ENCODE measurements around the gene ZNF619. TPM values are rescaled to one million over a fixed set of nuclear protein-coding genes. Genes with fewer than 3 reads are reported as not detected.

Gene ZNF619
- total RNA-seq, 1 donor: 5.4 TPM

DNA sequence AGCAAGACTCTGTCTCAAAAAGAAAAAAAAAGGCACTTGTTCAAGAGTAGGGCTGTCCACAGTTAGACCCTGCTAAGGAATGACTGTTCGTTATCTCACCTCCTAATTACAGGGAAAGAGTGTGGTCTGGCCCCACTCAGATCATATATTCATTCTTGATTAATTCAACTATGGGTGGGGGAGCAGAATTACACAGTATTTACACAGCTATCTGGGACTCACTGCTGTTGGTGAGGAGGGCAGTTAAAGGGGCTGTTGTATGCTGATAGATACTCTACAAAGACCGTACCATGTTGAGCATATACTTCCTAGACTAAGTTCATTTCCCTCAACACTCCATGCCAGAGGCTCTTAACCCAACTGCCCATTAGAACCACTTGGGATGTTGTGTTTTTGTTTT lies 25.1 kb downstream of the ZNF619 start:
- Histone ChIP-seq H3K4me1 (ENCODE audit: insufficient read depth, low read length) (peaks cover 15% of the 10 kb centered on the region), H3K9me3 (ENCODE audit: low read depth, low read length) (no peaks in the 10 kb centered on the region), H3K27me3 (ENCODE audit: insufficient read depth, low read length) (no peaks in the 10 kb centered on the region), H3K4me3 (ENCODE audit: low read length) (no peak overlapping the region)

DNA sequence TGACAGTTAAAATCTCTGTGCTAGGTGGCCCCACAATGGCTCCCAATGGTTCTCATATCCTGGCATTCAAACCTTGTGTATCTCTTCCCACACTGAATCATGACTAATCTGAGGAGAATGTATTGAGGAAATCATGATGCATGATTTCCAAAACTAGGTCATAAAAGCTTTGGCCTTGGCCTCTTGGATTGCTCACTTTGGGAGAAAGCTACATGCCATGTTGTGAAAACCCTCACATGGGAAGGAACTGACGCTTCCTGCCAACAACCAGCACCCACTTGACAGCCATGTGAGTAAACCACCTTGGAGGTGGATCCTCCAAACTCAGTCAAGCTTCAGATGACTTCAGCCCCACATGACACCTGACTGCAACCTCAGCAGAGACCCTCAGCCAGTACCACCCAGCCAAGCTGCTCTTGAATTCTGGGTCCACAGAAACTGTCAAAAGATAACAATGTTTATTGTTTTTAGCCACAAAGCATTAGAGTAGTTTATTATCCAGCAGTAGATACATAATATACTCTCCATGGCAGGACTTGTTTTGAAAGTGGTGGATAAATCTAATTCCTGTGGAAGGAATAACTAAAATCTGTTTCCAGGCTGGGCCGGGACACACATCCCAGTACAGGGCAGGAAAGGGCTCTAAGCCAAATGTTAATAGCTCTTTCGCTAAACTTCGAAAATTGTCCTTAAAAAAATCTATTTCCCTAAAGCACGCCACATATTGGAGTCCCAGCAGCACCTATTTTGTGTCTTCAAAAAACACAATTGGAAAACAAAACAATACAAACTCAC lies 27.9 kb downstream of the ZNF619 start:
- H3K4me1 ChIP-seq (ENCODE audit: insufficient read depth, low read length): peaks cover 15% of the 10 kb centered on the region
- no peaks in the 10 kb centered on the region for H3K27me3 ChIP-seq (ENCODE audit: insufficient read depth, low read length)
- no peak overlapping the region for H3K4me3 ChIP-seq (ENCODE audit: low read length)
- H3K9me3 ChIP-seq (ENCODE audit: low read depth, low read length): no peaks in the 10 kb centered on the region

GRCh38 chr3:40505599-40506462 lies 28.9 kb downstream of the ZNF619 start, which contains the start of gene ZNF620:
Gene ZNF620 (plus strand): TSS chr3:40506039. CDS start chr3:40506353, 314 bp downstream.
- H3K9me3 ChIP-seq (ENCODE audit: low read depth, low read length): no peaks in the 10 kb centered on the region
- H3K27me3 ChIP-seq (ENCODE audit: insufficient read depth, low read length): no peaks in the 10 kb centered on the region
- H3K4me1 ChIP-seq (ENCODE audit: insufficient read depth, low read length): peaks cover 15% of the 10 kb centered on the region
- H3K4me3 ChIP-seq (ENCODE audit: low read length): peak within 1 kb of the TSS; percentile 58

DNA sequence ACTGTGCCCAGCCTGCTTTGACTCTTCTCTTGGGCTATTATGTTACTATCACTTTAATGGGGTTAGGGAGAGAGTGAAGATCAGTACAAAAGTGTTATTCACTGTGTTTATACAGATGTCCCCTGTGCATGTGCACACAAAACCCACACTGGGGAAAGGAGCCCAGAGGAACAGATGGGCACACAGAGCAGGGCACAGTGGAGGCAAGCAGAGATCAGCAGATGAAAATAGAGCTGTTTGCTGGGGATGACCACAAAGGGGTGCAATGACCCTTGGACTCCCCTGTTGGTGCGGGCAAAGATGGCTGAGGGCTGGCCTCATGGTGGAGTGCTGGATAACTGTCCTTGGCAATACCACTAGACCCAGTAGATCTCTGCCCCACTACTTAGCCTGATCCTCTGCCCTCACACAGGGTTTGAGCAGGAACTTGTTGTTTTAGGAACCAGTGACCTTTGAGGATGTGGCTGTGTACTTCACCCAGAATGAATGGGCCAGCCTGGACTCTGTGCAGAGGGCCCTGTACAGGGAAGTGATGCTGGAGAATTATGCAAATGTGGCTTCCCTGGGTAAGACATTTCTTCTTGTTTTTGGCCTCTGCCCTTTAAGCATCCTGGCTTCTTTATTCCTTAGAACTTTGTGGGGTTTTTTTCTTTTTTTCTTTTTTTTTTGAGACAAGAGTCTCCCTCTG lies 34.3 kb downstream of the ZNF619 start:
- Histone ChIP-seq H3K4me3 (ENCODE audit: low read length) (no peak overlapping the region), H3K4me1 (ENCODE audit: insufficient read depth, low read length) (peaks cover 5% of the 10 kb centered on the region), H3K9me3 (ENCODE audit: low read depth, low read length) (no peaks in the 10 kb centered on the region), H3K27me3 (ENCODE audit: insufficient read depth, low read length) (no peaks in the 10 kb centered on the region)

DNA sequence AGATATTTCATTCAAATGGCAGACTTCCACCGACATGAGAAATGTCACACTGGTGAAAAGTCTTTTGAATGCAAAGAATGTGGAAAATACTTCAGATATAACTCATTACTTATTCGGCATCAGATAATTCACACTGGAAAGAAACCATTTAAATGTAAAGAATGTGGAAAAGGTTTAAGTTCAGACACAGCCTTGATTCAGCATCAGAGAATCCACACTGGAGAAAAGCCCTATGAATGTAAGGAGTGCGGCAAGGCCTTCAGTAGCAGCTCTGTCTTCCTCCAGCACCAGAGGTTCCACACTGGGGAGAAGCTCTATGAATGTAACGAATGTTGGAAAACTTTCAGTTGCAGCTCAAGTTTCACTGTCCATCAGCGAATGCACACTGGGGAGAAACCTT lies 39.3 kb downstream of the ZNF619 start:
- Histone ChIP-seq H3K4me1 (ENCODE audit: insufficient read depth, low read length) (no peaks in the 10 kb centered on the region), H3K27me3 (ENCODE audit: insufficient read depth, low read length) (no peaks in the 10 kb centered on the region), H3K9me3 (ENCODE audit: low read depth, low read length) (no peaks in the 10 kb centered on the region), H3K4me3 (ENCODE audit: low read length) (no peak overlapping the region)

- no peak overlapping the region for H3K4me3 ChIP-seq (ENCODE audit: low read length)
- H3K9me3 ChIP-seq (ENCODE audit: low read depth, low read length): no peaks in the 10 kb centered on the region
- H3K4me1 ChIP-seq (ENCODE audit: insufficient read depth, low read length): no peaks in the 10 kb centered on the region
- H3K27me3 ChIP-seq (ENCODE audit: insufficient read depth, low read length): no peaks in the 10 kb centered on the region
Measured at GRCh38 chr3:40518067-40518466, 41.1 kb downstream of the ZNF619 start.

DNA sequence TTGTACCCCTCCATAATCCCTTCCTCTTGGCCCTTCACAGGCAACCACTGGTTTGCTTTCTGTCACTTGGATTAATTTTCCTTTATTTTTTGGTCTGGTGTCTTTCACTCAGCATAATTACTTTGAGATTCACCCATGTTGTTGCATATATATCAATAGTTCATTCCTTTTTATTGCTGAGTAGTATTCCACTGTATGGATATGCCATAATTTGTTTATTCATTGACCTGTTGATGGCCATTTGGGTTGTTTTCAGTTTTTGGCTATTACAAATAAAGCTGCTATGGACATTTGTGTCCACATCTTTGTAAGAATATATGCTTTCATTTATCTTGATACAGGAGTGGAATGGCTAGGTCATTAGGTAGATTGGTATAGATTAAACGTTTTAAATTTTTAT lies 41.9 kb downstream of the ZNF619 start:
- no peak overlapping the region for H3K4me3 ChIP-seq (ENCODE audit: low read length)

DNA sequence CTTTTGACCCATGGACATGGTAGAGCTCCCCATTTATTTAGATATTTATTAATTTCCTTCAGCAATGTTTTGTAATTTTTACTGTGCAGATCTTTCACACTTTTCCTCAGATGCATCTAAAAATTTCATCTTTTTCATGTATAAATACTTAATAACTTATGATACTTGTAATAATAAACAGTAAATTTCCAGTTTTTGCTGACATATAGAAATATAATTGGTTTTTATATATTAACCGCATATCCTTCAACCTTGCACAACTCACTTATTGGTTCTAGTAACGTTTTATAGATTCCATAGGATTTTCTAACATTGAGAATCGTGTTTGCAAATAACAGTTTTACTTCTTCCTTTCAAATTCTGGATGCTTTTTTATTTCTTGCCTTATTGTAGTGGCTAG lies 44.3 kb downstream of the ZNF619 start:
- Histone ChIP-seq H3K27me3 (ENCODE audit: insufficient read depth, low read length) (no peaks in the 10 kb centered on the region), H3K9me3 (ENCODE audit: low read depth, low read length) (no peaks in the 10 kb centered on the region), H3K4me3 (ENCODE audit: low read length) (no peak overlapping the region), H3K4me1 (ENCODE audit: insufficient read depth, low read length) (peaks cover 16% of the 10 kb centered on the region)

More for the DNA sequence above, 41.9 kb downstream of the ZNF619 start:
- Histone ChIP-seq H3K4me1 (ENCODE audit: insufficient read depth, low read length) (no peaks in the 10 kb centered on the region), H3K27me3 (ENCODE audit: insufficient read depth, low read length) (no peaks in the 10 kb centered on the region), H3K9me3 (ENCODE audit: low read depth, low read length) (no peaks in the 10 kb centered on the region)

GRCh38 chr3:40523781-40524180 lies 46.9 kb downstream of the ZNF619 start:
- peaks cover 16% of the 10 kb centered on the region for H3K4me1 ChIP-seq (ENCODE audit: insufficient read depth, low read length)
- H3K27me3 ChIP-seq (ENCODE audit: insufficient read depth, low read length): no peaks in the 10 kb centered on the region
- H3K4me3 ChIP-seq (ENCODE audit: low read length): no peak overlapping the region
- no peaks in the 10 kb centered on the region for H3K9me3 ChIP-seq (ENCODE audit: low read depth, low read length)

DNA sequence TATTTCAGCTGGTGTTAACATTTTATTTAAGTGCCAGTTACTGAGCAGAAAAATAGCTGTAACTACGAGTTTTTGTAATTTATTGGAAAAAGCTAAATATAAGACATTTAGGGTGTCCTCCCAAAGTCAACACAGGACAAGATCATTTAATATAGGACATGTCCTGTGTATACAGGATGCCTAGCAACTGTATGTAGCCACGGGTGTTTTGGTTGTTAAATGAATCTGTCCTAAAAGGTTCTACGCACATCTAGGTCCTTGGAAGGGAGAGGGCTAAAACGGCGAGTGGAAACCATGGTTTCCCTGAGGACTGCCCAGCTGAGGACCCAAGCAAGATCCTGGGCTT lies 47.3 kb downstream of the ZNF619 start:
- peaks cover 16% of the 10 kb centered on the region for H3K4me1 ChIP-seq (ENCODE audit: insufficient read depth, low read length)
- peak overlapping the region; percentile 75 for H3K4me3 ChIP-seq (ENCODE audit: low read length)
- no peaks in the 10 kb centered on the region for H3K27me3 ChIP-seq (ENCODE audit: insufficient read depth, low read length)

GRCh38 chr3:40524568-40525285 lies 47.8 kb downstream of the ZNF619 start, which contains the start of gene ZNF621:
Gene ZNF621 (plus strand): TSS chr3:40524960. CDS start chr3:40525841, 881 bp downstream.
- Histone ChIP-seq H3K4me1 (ENCODE audit: insufficient read depth, low read length) (peaks cover 16% of the 10 kb centered on the region), H3K9me3 (ENCODE audit: low read depth, low read length) (no peaks in the 10 kb centered on the region), H3K27me3 (ENCODE audit: insufficient read depth, low read length) (no peaks in the 10 kb centered on the region), H3K4me3 (ENCODE audit: low read length) (peak within 1 kb of the TSS; percentile 75)

More for the DNA sequence above, 47.3 kb downstream of the ZNF619 start:
- H3K9me3 ChIP-seq (ENCODE audit: low read depth, low read length): no peaks in the 10 kb centered on the region

- peaks cover 16% of the 10 kb centered on the region for H3K4me1 ChIP-seq (ENCODE audit: insufficient read depth, low read length)
- H3K9me3 ChIP-seq (ENCODE audit: low read depth, low read length): peaks cover 12% of the 10 kb centered on the region
- no peak overlapping the region for H3K4me3 ChIP-seq (ENCODE audit: low read length)
- no peaks in the 10 kb centered on the region for H3K27me3 ChIP-seq (ENCODE audit: insufficient read depth, low read length)
Measured at GRCh38 chr3:40528426-40528825, 51.5 kb downstream of the ZNF619 start.

GRCh38 chr3:40532252-40532651 lies 55.3 kb downstream of the ZNF619 start:
- H3K4me1 ChIP-seq (ENCODE audit: insufficient read depth, low read length): no peaks in the 10 kb centered on the region
- no peak overlapping the region for H3K4me3 ChIP-seq (ENCODE audit: low read length)
- H3K27me3 ChIP-seq (ENCODE audit: insufficient read depth, low read length): no peaks in the 10 kb centered on the region
- peaks cover 12% of the 10 kb centered on the region for H3K9me3 ChIP-seq (ENCODE audit: low read depth, low read length)

GRCh38 chr3:40534283-40534682 lies 57.4 kb downstream of the ZNF619 start:
- peaks cover 12% of the 10 kb centered on the region for H3K9me3 ChIP-seq (ENCODE audit: low read depth, low read length)
- H3K27me3 ChIP-seq (ENCODE audit: insufficient read depth, low read length): no peaks in the 10 kb centered on the region
- H3K4me3 ChIP-seq (ENCODE audit: low read length): no peak overlapping the region
- H3K4me1 ChIP-seq (ENCODE audit: insufficient read depth, low read length): no peaks in the 10 kb centered on the region
